ENCODE measurements around the gene NAV3. TPM values are rescaled to one million over a fixed set of nuclear protein-coding genes. Genes with fewer than 3 reads are reported as not detected.

NAV3 gene
- total and polyA plus RNA-seq, 4 donors: 0.22 to 1.7 (median 0.71) TPM

DNA sequence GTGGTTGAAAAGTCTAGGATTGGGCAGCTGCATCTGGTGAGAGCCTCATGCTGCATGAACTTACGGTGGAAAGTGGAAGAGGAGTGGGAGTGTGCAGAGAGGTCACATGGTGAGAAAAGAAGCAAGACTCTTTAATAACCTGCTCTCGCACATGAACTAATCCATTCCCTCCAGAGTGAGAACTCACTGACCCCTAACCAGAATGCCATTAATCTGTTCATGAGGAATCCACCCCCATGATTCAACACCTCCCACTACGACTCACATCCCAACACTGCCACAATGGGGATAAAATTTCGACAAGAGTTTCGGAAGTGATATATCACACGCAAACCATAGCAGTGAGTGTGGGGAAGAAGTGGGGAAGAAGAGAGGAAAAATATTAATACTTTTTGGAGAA lies 377.4 kb downstream of the NAV3 start:
- H3K4me1 ChIP-seq (ENCODE audit: control insufficient read depth in 4 of 4, insufficient read depth in 4 of 4, low read length in 3 of 4): no peaks in the 10 kb centered on the region
- H3K36me3 ChIP-seq (ENCODE audit: control insufficient read depth in 4 of 4, insufficient read depth in 3 of 4, low read depth in 1 of 4, low read length in 3 of 4): no peaks in the 10 kb centered on the region
- DNase-seq (ENCODE audit: low spot score): no peak
- H3K27ac ChIP-seq (ENCODE audit: low read depth in 1 of 2, low read length in 2 of 2): no peak overlapping the region
- 84% methylated on average over 6 of the region's 6 CpGs for whole genome bisulfite sequencing
- no peaks in the 10 kb centered on the region for H3K9me3 ChIP-seq (ENCODE audit: control insufficient read depth in 4 of 4, low read length in 3 of 4)
- TF ChIP-seq, protein P1, sequence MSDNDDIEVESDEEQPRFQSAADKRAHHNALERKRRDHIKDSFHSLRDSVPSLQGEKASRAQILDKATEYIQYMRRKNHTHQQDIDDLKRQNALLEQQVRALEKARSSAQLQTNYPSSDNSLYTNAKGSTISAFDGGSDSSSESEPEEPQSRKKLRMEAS (IDR thresholded peaks at IDR 0.05): no peak
- TF ChIP-seq NR2F2 (IDR thresholded peaks at IDR 0.05) (no peak), HNF4G (IDR thresholded peaks at IDR 0.05) (no peak), YY1 (IDR thresholded peaks at IDR 0.05) (no peak), EGR1 (IDR thresholded peaks at IDR 0.05; ENCODE audit: low read depth in 2 of 2) (no peak), SP1 (IDR thresholded peaks at IDR 0.05) (no peak), GABPA (IDR thresholded peaks at IDR 0.05 in 1 of 2, conservative IDR thresholded peaks at IDR 0.05 in 1 of 2) (no peak), HNF4A (conservative IDR thresholded peaks at IDR 0.05) (no peak), FOXA1 (IDR thresholded peaks at IDR 0.05) (no peak)
- TF ChIP-seq, protein P2, sequence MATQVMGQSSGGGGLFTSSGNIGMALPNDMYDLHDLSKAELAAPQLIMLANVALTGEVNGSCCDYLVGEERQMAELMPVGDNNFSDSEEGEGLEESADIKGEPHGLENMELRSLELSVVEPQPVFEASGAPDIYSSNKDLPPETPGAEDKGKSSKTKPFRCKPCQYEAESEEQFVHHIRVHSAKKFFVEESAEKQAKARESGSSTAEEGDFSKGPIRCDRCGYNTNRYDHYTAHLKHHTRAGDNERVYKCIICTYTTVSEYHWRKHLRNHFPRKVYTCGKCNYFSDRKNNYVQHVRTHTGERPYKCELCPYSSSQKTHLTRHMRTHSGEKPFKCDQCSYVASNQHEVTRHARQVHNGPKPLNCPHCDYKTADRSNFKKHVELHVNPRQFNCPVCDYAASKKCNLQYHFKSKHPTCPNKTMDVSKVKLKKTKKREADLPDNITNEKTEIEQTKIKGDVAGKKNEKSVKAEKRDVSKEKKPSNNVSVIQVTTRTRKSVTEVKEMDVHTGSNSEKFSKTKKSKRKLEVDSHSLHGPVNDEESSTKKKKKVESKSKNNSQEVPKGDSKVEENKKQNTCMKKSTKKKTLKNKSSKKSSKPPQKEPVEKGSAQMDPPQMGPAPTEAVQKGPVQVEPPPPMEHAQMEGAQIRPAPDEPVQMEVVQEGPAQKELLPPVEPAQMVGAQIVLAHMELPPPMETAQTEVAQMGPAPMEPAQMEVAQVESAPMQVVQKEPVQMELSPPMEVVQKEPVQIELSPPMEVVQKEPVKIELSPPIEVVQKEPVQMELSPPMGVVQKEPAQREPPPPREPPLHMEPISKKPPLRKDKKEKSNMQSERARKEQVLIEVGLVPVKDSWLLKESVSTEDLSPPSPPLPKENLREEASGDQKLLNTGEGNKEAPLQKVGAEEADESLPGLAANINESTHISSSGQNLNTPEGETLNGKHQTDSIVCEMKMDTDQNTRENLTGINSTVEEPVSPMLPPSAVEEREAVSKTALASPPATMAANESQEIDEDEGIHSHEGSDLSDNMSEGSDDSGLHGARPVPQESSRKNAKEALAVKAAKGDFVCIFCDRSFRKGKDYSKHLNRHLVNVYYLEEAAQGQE (IDR thresholded peaks at IDR 0.05): no peak
- no peak overlapping the region for H3K4me3 ChIP-seq (ENCODE audit: low read depth in 1 of 3, low read length in 3 of 3)
- H3K27me3 ChIP-seq (ENCODE audit: control insufficient read depth in 4 of 4, insufficient read depth in 4 of 4, low read length in 3 of 4): no peaks in the 10 kb centered on the region
- no peak overlapping the region for H3K9ac ChIP-seq (ENCODE audit: low read depth in 1 of 2, low read length in 2 of 2)

DNA sequence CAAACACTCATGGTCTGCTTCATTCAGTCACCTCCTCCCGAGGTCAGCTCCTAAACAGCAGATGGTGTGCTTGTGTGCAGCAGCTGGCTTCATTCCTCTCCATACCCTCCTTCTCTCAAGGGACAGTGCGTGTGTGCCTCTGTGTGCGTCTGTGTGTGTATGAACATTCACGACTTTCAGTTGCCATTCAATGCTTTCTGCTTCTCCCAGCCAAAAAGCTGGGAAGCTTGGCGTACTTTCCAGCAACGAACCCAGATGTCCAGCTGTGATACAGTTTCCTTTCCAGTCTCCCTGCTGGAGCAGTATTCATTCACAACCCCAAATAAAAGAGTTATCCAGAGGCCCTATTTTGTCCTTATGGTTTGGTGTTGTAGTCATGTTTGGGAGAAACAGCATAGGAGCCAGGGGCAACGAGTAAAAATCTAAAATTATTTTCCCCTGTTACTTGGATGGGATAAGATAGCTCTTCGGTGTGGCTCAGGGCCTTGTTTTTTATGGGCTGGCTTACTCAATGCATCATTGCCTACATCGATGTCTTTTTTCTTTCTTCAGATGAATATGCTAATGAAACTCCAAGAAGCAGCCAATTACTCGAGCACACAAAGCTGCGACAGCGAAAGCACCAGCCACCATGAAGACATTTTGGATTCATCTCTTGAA lies 379.3 kb downstream of the NAV3 start:
- TF ChIP-seq, protein P3, sequence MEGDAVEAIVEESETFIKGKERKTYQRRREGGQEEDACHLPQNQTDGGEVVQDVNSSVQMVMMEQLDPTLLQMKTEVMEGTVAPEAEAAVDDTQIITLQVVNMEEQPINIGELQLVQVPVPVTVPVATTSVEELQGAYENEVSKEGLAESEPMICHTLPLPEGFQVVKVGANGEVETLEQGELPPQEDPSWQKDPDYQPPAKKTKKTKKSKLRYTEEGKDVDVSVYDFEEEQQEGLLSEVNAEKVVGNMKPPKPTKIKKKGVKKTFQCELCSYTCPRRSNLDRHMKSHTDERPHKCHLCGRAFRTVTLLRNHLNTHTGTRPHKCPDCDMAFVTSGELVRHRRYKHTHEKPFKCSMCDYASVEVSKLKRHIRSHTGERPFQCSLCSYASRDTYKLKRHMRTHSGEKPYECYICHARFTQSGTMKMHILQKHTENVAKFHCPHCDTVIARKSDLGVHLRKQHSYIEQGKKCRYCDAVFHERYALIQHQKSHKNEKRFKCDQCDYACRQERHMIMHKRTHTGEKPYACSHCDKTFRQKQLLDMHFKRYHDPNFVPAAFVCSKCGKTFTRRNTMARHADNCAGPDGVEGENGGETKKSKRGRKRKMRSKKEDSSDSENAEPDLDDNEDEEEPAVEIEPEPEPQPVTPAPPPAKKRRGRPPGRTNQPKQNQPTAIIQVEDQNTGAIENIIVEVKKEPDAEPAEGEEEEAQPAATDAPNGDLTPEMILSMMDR (IDR thresholded peaks at IDR 0.05; ENCODE audit: low read depth, low read length, missing input control): no peak
- no peak for TF ChIP-seq SP1 (IDR thresholded peaks at IDR 0.05)
- TF ChIP-seq HNF4A (conservative IDR thresholded peaks at IDR 0.05): no peak
- TF ChIP-seq GABPA (IDR thresholded peaks at IDR 0.05 in 1 of 2, conservative IDR thresholded peaks at IDR 0.05 in 1 of 2): no peak
- TF ChIP-seq RAD21 (IDR thresholded peaks at IDR 0.05): no peak
- TF ChIP-seq NR2F2 (IDR thresholded peaks at IDR 0.05): no peak
- TF ChIP-seq RXRA (IDR thresholded peaks at IDR 0.05): no peak
- no peak for TF ChIP-seq JUND (IDR thresholded peaks at IDR 0.05)
- TF ChIP-seq, protein P4, sequence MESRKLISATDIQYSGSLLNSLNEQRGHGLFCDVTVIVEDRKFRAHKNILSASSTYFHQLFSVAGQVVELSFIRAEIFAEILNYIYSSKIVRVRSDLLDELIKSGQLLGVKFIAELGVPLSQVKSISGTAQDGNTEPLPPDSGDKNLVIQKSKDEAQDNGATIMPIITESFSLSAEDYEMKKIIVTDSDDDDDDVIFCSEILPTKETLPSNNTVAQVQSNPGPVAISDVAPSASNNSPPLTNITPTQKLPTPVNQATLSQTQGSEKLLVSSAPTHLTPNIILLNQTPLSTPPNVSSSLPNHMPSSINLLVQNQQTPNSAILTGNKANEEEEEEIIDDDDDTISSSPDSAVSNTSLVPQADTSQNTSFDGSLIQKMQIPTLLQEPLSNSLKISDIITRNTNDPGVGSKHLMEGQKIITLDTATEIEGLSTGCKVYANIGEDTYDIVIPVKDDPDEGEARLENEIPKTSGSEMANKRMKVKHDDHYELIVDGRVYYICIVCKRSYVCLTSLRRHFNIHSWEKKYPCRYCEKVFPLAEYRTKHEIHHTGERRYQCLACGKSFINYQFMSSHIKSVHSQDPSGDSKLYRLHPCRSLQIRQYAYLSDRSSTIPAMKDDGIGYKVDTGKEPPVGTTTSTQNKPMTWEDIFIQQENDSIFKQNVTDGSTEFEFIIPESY (IDR thresholded peaks at IDR 0.05): no peak
- no peak for TF ChIP-seq YY1 (IDR thresholded peaks at IDR 0.05)
- TF ChIP-seq, protein P1 (IDR thresholded peaks at IDR 0.05): no peak
- TF ChIP-seq FOXA1 (IDR thresholded peaks at IDR 0.05): no peak
- TF ChIP-seq EGR1 (IDR thresholded peaks at IDR 0.05; ENCODE audit: low read depth in 2 of 2): no peak
- H3K4me3 ChIP-seq (ENCODE audit: low read depth in 1 of 3, low read length in 3 of 3): no peak overlapping the region
- H3K9me3 ChIP-seq (ENCODE audit: control insufficient read depth in 4 of 4, low read length in 3 of 4): no peaks in the 10 kb centered on the region
- DNase-seq (ENCODE audit: low spot score): no peak
- whole genome bisulfite sequencing: 85% methylated on average over 12 of the region's 12 CpGs
- H3K27ac ChIP-seq (ENCODE audit: low read depth in 1 of 2, low read length in 2 of 2): no peak overlapping the region
- no peaks in the 10 kb centered on the region for H3K4me1 ChIP-seq (ENCODE audit: control insufficient read depth in 4 of 4, insufficient read depth in 4 of 4, low read length in 3 of 4)
- H3K36me3 ChIP-seq (ENCODE audit: control insufficient read depth in 4 of 4, insufficient read depth in 3 of 4, low read depth in 1 of 4, low read length in 3 of 4): no peaks in the 10 kb centered on the region
- H3K9ac ChIP-seq (ENCODE audit: low read depth in 1 of 2, low read length in 2 of 2): no peak overlapping the region
- H3K27me3 ChIP-seq (ENCODE audit: control insufficient read depth in 4 of 4, insufficient read depth in 4 of 4, low read length in 3 of 4): no peaks in the 10 kb centered on the region
